Activated CD4-positive, alpha-beta memory T cell treated with anti-CD3 and anti-CD28 coated beads for 36 hours (primary cell): ENCODE data around the gene LURAP1L. TPM values are rescaled to one million over a fixed set of nuclear protein-coding genes. Genes with fewer than 3 reads are reported as not detected.

ENCODE experiments used
- CTCF ChIA-PET: fragments of 350-600 bp; sonication (Branson Sonifier 250); formaldehyde crosslinking; loops from one replicate; lab custom pipeline; 2021; ENCODE audit warnings: antibody characterized with exemption, inconsistent platforms; lab: Charles Lee
- POLR2A ChIA-PET: fragments of 350-600 bp; sonication (Branson Sonifier 250); formaldehyde crosslinking; loops from one replicate; lab custom pipeline; 2021; ENCODE audit warnings: antibody characterized with exemption; lab: Charles Lee
- DNase-seq: peaks from one replicate; pipeline ENCODE4 v3.0.0-alpha.2; 2020
- H3K27ac Mint-ChIP-seq: one replicate; pipeline ENCODE4 v1.8.0; 2021; ENCODE audit warnings: mixed read lengths
- H3K27me3 Mint-ChIP-seq: one replicate; pipeline ENCODE4 v1.8.0; 2021; ENCODE audit warnings: mixed read lengths
- H3K36me3 Mint-ChIP-seq: one replicate; pipeline ENCODE4 v1.8.0; 2021; ENCODE audit warnings: mixed read lengths
- H3K4me1 Mint-ChIP-seq: one replicate; pipeline ENCODE4 v1.8.0; 2021; ENCODE audit warnings: low read depth, mixed read lengths
- H3K4me3 Mint-ChIP-seq: one replicate; pipeline ENCODE4 v1.8.0; 2021; ENCODE audit warnings: mild to moderate bottlenecking, mixed read lengths
- H3K9me3 Mint-ChIP-seq: one replicate; pipeline ENCODE4 v1.8.0; 2021; ENCODE audit warnings: mixed read lengths
- intact Hi-C: fragments of 100-400 bp; cut with micrococcal nuclease; formaldehyde crosslinking; loops from one replicate; pipeline ENCODE4 v1.15.1; 2023
- total RNA-seq, 2 experiments: library from RNA; stranded (reverse); gene quantifications; one replicate each; pipeline ENCODE4 v1.2.3, GENCODE V29; 2021

LURAP1L gene
- total RNA-seq, 2 experiments from 2014 or later = not detected

DNA sequence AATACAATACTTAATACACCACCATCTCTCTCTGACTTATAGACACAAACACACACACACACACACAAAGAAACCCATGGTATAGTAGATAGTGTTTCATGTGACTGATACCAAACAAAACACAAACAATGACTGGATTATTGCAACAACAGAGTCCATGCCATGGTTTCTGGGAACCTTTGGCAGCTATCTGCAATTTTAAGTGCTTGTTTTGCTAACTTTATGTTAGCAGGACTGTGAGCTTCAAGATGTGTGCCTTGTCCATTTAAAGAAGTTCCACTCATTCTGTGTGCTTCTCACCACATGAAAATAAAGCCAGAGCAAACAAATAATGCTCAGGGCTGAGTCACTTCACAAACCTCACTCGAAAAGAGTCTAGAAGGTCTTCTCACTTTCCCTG, 15.1 kb upstream of the LURAP1L start:
- intact Hi-C loops = no loop called here
- ChIA-PET CTCF (no interaction called here), POLR2A (interaction anchor here (0.6 kb wide), 1 partner anchor 16 kb away, joined by 3 read pairs; no protein-coding TSS in a partner anchor)
- DNase-seq = no peak
- Mint-ChIP-seq H3K27me3 (no peaks in the 10 kb centered on the region), H3K27ac (no peak overlapping the region), H3K4me1 (no peaks in the 10 kb centered on the region), H3K9me3 (peaks cover 24% of the 10 kb centered on the region), H3K36me3 (no peaks in the 10 kb centered on the region), H3K4me3 (no peak overlapping the region)

DNA sequence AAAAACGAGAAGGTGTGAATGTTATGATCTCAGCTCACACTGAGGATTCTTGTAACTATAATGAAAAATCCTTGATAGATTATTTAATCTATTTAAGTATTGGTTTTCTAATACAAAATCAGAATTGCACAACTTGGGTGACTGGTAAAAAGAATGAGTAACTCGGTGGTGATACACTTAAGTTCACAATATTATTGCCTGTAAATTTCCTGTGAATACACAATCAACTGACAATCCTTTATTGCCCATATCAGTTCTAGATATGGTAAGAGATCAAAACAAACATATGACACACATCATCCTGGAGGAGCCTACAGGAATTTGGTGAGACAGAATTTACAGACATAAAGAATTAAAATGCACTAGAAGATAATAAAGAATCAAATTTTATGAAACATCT, 14.1 kb upstream of the LURAP1L start:
- Mint-ChIP-seq H3K36me3 (no peaks in the 10 kb centered on the region), H3K27me3 (no peaks in the 10 kb centered on the region), H3K4me3 (no peak overlapping the region), H3K9me3 (peaks cover 28% of the 10 kb centered on the region), H3K4me1 (no peaks in the 10 kb centered on the region), H3K27ac (no peak overlapping the region)
- ChIA-PET CTCF (no interaction called here), POLR2A (no interaction called here)
- intact Hi-C loops = no loop called here
- DNase-seq = no peak

GRCh38 chr9:12764150-12764549, 10.7 kb upstream of the LURAP1L start:
- H3K9me3 Mint-ChIP-seq = peaks cover 18% of the 10 kb centered on the region
- H3K36me3 Mint-ChIP-seq = no peaks in the 10 kb centered on the region
- no peak overlapping the region for H3K4me3 Mint-ChIP-seq
- no peak for DNase-seq
- H3K4me1 Mint-ChIP-seq = no peaks in the 10 kb centered on the region
- intact Hi-C loops = no loop called here
- H3K27me3 Mint-ChIP-seq = no peaks in the 10 kb centered on the region
- POLR2A ChIA-PET = no interaction called here
- no peak overlapping the region for H3K27ac Mint-ChIP-seq
- CTCF ChIA-PET = no interaction called here

DNA sequence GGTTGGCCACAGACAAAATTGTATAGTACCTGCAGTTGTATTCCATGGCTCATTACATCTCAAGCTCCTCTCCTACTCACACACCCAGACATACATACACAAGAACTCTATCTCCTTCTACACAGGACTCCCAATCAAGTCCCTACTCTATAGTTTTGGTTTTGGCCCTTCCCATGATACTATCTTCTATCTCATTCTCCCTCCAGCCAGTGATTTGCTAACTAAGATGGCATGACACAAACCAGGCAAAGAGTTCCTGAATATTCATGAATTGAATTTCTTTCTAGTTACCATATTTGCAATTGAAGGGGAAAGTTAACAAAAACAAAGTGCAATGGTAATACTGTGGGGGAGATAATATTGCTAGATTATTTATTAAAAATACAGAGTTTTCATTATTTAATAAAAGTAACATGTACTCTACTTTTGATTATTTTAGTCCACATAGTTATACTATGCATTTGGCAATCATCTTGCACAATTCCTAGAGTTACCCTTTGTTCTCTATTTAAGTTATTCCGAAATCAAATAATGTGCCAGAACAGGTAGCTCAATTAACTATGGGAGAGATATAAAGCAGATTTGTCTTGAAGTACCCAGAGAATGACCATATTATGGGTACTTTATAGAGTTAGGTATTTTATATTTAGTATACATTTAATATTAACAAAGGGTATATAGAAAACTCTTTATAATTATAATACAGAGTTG, 9.6 kb upstream of the LURAP1L start:
- Mint-ChIP-seq H3K27me3 (no peaks in the 10 kb centered on the region), H3K4me3 (no peak overlapping the region), H3K36me3 (no peaks in the 10 kb centered on the region), H3K9me3 (peaks cover 21% of the 10 kb centered on the region), H3K4me1 (no peaks in the 10 kb centered on the region), H3K27ac (no peak overlapping the region)
- intact Hi-C loops = no loop called here
- POLR2A ChIA-PET = no interaction called here
- DNase-seq = no peak
- CTCF ChIA-PET = no interaction called here

- POLR2A ChIA-PET = no interaction called here
These were observed 8.5 kb upstream of the LURAP1L start for GRCh38 chr9:12766357-12766756.

GRCh38 chr9:12770261-12770660, 4.6 kb upstream of the LURAP1L start:
- Mint-ChIP-seq H3K4me3 (no peak overlapping the region), H3K36me3 (no peaks in the 10 kb centered on the region), H3K9me3 (peaks cover 5% of the 10 kb centered on the region), H3K4me1 (peaks cover 1% of the 10 kb centered on the region), H3K27ac (no peak overlapping the region), H3K27me3 (peaks cover 6% of the 10 kb centered on the region)
- ChIA-PET POLR2A (no interaction called here), CTCF (no interaction called here)
- DNase-seq = no peak
- intact Hi-C loops = no loop called here

More at GRCh38 chr9:12766357-12766756, 8.5 kb upstream of the LURAP1L start:
- H3K4me1 Mint-ChIP-seq = no peaks in the 10 kb centered on the region
- H3K9me3 Mint-ChIP-seq = peaks cover 19% of the 10 kb centered on the region
- no peaks in the 10 kb centered on the region for H3K27me3 Mint-ChIP-seq
- no peak for DNase-seq
- H3K36me3 Mint-ChIP-seq = no peaks in the 10 kb centered on the region
- CTCF ChIA-PET = no interaction called here
- H3K27ac Mint-ChIP-seq = no peak overlapping the region
- no peak overlapping the region for H3K4me3 Mint-ChIP-seq
- intact Hi-C loops = no loop called here

DNA sequence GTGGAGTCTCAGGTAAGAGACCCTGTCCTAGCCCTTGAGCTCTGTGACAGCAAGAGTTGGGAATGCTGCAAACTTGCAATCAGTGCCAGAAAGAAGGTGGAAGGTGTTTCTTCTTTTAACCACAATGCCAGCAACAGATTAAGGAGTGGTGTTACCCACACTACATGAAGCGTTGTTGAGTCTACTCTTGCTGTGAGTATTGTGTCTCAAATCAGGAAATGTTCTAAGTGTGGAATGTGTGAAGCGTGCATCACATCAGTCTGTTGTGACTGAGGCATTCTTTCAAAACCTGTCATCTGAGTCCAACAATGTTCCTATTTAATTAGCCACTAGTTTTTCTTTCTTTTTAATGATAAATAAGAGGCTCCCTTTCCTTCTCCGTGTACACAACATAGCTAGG, 2.9 kb upstream of the LURAP1L start:
- peaks cover 3% of the 10 kb centered on the region for H3K4me1 Mint-ChIP-seq
- peaks cover 17% of the 10 kb centered on the region for H3K27me3 Mint-ChIP-seq
- ChIA-PET POLR2A (no interaction called here), CTCF (no interaction called here)
- DNase-seq = no peak
- intact Hi-C loops = no loop called here
- no peak overlapping the region for H3K27ac Mint-ChIP-seq
- no peak overlapping the region for H3K4me3 Mint-ChIP-seq
- H3K36me3 Mint-ChIP-seq = no peaks in the 10 kb centered on the region
- peaks cover 4% of the 10 kb centered on the region for H3K9me3 Mint-ChIP-seq

DNA sequence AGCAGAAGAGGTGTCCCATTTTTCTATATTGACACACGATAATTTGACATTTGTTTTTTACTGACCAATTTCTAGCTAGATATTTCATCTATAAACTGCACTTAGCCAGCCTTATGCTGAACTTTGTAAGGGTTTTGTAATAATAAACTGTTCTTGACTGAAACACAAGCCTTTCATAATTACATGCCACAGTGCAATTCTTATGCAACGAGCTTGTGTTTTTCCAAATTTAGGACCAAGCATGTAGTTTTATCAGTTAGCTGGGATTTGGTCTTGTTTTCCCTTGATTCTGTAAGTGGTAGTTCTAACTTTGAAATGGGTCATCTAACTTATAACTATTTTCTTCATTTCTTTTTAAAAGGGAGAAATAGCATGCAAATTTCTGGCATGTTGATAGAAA, 1.3 kb upstream of the LURAP1L start:
- POLR2A ChIA-PET = no interaction called here
- H3K4me1 Mint-ChIP-seq = peaks cover 3% of the 10 kb centered on the region
- H3K36me3 Mint-ChIP-seq = no peaks in the 10 kb centered on the region
- no peak overlapping the region for H3K4me3 Mint-ChIP-seq
- DNase-seq = no peak
- intact Hi-C loops = no loop called here
- peaks cover 17% of the 10 kb centered on the region for H3K27me3 Mint-ChIP-seq
- peaks cover 3% of the 10 kb centered on the region for H3K9me3 Mint-ChIP-seq
- CTCF ChIA-PET = no interaction called here
- no peak overlapping the region for H3K27ac Mint-ChIP-seq

DNA sequence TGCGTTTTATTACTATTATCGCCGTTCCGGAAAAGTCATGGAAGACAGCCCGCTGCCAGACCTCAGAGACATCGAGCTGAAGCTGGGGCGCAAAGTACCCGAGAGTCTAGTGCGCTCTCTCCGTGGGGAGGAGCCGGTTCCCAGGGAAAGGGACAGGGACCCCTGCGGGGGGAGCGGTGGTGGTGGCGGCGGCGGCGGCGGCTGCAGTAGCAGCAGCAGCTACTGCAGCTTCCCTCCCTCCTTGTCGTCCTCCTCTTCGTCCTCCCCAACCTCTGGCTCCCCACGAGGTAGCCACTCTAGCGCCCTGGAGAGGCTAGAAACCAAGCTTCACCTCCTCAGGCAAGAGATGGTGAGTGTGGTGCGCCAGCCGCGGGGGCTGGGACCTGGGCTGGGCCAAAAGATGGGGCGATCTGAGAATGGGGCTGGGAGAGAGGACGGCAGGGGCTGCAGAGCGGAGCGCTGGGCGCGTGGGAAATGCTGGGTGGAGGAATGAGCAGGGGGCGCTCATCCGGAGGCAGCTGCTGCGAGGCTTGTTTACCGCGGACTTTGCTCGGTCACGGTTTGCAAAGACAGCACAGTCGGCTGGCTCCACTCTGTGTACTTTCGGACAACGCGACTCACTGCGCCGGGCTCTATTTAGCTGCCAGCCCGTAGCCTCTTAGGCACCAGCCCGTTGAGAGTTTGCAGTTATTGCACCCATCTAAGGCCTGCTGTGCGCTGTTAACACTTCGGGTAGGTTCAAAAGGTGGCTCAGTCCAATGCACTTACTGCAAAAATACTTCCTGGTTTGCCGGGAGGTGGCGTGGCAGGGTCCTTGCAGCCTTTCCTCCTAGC, 1.1 kb downstream of the LURAP1L start:
- ChIA-PET POLR2A (no interaction called here), CTCF (no interaction called here)
- Mint-ChIP-seq H3K36me3 (no peaks in the 10 kb centered on the region), H3K4me1 (peaks cover 3% of the 10 kb centered on the region), H3K9me3 (peaks cover 3% of the 10 kb centered on the region), H3K27ac (no peak overlapping the region), H3K27me3 (peaks cover 17% of the 10 kb centered on the region), H3K4me3 (peak overlapping the region; percentile 12)
- DNase-seq = no peak
- intact Hi-C loops = no loop called here

DNA sequence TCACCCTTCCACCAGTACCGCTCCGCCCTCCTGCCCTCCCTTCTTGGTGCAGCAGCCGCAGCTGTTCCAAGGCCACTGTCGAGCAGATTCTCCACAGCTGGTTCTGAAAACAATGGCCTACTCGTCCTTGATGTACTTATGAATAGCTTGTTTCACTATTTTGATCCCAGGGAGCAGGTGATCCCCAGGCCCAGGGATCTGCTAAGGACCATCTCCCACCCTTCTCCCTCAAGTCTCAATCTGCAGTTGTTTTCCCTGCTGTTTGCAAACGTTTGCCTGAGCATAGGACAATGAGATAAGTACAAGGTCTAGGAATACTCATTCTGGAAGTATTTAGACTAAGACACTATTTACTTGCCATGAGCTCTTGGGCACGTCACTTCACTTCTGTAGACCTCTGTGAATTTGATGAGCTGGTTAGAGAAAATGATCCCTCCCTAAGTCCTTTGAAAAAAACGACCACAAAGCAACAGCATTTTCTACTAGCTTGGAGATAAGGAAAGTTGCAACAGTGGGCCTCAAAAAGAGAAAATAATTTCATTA, 1.8 kb downstream of the LURAP1L start:
- DNase-seq = no peak
- ChIA-PET POLR2A (no interaction called here), CTCF (no interaction called here)
- Mint-ChIP-seq H3K27me3 (peaks cover 17% of the 10 kb centered on the region), H3K4me1 (peaks cover 3% of the 10 kb centered on the region), H3K9me3 (peaks cover 7% of the 10 kb centered on the region), H3K36me3 (no peaks in the 10 kb centered on the region), H3K4me3 (no peak overlapping the region), H3K27ac (no peak overlapping the region)
- intact Hi-C loops = no loop called here

DNA sequence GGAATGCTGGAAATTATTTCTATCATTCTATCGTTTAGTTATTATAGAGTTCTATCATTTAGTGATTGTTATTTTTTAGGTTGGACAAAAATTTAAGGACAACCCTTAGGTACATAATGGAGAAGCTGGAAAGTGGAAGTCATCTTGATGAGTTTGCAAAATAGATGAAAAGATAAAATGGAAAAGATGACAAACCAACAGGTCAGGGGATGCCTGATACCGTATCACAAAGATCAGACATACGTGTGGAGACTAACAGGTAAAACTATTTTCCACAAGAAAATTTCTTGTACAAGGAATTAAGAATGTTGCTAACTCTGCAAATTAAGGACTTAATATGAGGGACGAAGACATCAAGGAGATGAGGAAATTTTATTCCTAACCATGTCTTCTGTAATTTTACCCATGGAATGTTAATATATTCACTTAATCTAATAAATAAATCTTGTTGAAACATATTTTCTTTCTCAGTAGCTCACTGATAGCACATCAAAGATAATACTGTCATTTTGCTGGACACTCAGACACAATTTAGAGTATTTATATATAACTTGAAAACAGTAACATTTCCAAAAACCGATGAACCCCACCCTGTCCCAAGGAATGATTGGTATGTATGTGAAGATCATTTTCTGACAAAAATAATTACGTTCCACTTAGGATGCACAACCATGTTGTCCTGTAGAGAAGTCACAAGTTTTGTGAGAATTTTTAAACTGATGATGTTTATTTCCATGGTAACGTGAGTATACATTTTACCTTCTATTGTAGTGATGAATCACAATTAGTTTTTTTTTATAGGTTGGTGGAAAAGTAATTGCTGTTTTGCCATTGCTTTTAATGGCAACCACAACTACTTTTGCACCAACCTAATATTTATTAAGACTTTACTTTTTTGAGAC, 2.6 kb downstream of the LURAP1L start:
- Mint-ChIP-seq H3K27ac (no peak overlapping the region), H3K9me3 (peaks cover 12% of the 10 kb centered on the region), H3K4me1 (peaks cover 3% of the 10 kb centered on the region), H3K36me3 (no peaks in the 10 kb centered on the region), H3K4me3 (no peak overlapping the region), H3K27me3 (peaks cover 17% of the 10 kb centered on the region)
- intact Hi-C loops = no loop called here
- POLR2A ChIA-PET = no interaction called here
- DNase-seq = no peak
- CTCF ChIA-PET = no interaction called here

DNA sequence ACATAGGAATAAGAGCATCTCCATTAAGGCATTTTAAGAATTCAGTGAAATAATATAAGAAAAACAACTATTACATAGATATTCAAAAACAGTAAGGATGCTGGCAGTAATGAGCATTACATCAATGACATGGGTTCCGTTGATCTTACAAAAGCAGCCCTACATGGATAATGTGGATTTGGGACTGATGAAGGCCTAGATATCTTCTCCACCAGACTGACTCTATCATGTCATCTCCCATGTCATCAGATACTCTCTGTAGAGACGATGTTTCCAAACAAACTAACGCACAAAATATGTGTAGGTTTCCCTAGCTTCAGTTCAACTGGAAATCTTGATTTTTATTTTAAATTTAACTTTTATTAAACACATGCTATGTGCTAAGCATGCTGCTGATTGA, 3.6 kb downstream of the LURAP1L start:
- Mint-ChIP-seq H3K27me3 (peaks cover 17% of the 10 kb centered on the region), H3K4me3 (no peak overlapping the region), H3K4me1 (peaks cover 3% of the 10 kb centered on the region), H3K36me3 (no peaks in the 10 kb centered on the region), H3K27ac (no peak overlapping the region), H3K9me3 (peaks cover 18% of the 10 kb centered on the region)
- DNase-seq = no peak
- intact Hi-C loops = no loop called here
- ChIA-PET CTCF (no interaction called here), POLR2A (no interaction called here)
